PC-3 (cell line): ENCODE results near the gene ZNF823.

ENCODE experiments used
- EZH2 ChIP-seq: fragments of 300-600 bp; sonication (generic); IDR thresholded peaks from one replicate; pipeline ENCODE4 v1.6.1; 2017; ENCODE audit warnings: antibody characterized with exemption, mild to moderate bottlenecking, low read length; ENCODE audit not compliant: unreplicated experiment
- EZH2phosphoT487 ChIP-seq: fragments of 300-600 bp; sonication (generic); IDR thresholded peaks from 2 replicates; pipeline ENCODE4 v1.6.1; 2018; ENCODE audit warnings: mild to moderate bottlenecking, antibody characterized with exemption, low read length, borderline replicate concordance
- TF ChIP-seq, protein P1 (sequence below): fragments of 300-600 bp; sonication (generic); conservative IDR thresholded peaks from 2 replicates; pipeline ENCODE4 v1.5.1; 2017; ENCODE audit warnings: antibody characterized with exemption, low read depth, mild to moderate bottlenecking, low read length

GRCh38 chr19:11738746-11739620 is at the start of gene ZNF823:
- TF ChIP-seq, protein P1, sequence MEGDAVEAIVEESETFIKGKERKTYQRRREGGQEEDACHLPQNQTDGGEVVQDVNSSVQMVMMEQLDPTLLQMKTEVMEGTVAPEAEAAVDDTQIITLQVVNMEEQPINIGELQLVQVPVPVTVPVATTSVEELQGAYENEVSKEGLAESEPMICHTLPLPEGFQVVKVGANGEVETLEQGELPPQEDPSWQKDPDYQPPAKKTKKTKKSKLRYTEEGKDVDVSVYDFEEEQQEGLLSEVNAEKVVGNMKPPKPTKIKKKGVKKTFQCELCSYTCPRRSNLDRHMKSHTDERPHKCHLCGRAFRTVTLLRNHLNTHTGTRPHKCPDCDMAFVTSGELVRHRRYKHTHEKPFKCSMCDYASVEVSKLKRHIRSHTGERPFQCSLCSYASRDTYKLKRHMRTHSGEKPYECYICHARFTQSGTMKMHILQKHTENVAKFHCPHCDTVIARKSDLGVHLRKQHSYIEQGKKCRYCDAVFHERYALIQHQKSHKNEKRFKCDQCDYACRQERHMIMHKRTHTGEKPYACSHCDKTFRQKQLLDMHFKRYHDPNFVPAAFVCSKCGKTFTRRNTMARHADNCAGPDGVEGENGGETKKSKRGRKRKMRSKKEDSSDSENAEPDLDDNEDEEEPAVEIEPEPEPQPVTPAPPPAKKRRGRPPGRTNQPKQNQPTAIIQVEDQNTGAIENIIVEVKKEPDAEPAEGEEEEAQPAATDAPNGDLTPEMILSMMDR = no peak
- no peak for TF ChIP-seq EZH2
- TF ChIP-seq EZH2phosphoT487 = no peak
